ENCODE data around the gene SCAMP4. TPM values are rescaled to one million over a fixed set of nuclear protein-coding genes. Genes with fewer than 3 reads are reported as not detected.

SCAMP4 gene
- total and polyA plus RNA-seq, 9 of the 15 experiments (the other 6 are each of a cell fraction or from before 2014, with no cell fraction given), result 0.81 to 45.9 (median 12.8) TPM

- no peak for TF ChIP-seq ZZZ3 (IDR thresholded peaks at IDR 0.05)
- no peak for TF ChIP-seq GATA2 (CRISPR knock-in tag; IDR thresholded peaks at IDR 0.05)
- no peak for TF ChIP-seq MYNN (IDR thresholded peaks at IDR 0.05)
- no peak for TF ChIP-seq MYNN (CRISPR knock-in tag; IDR thresholded peaks at IDR 0.05)
- no peak for TF ChIP-seq HNRNPK (IDR thresholded peaks at IDR 0.05; ENCODE audit: low read depth, low read length, poor library complexity, severe bottlenecking)
- TF ChIP-seq TEAD1 (CRISPR knock-in tag; IDR thresholded peaks at IDR 0.05), result no peak
- TF ChIP-seq, protein P1, sequence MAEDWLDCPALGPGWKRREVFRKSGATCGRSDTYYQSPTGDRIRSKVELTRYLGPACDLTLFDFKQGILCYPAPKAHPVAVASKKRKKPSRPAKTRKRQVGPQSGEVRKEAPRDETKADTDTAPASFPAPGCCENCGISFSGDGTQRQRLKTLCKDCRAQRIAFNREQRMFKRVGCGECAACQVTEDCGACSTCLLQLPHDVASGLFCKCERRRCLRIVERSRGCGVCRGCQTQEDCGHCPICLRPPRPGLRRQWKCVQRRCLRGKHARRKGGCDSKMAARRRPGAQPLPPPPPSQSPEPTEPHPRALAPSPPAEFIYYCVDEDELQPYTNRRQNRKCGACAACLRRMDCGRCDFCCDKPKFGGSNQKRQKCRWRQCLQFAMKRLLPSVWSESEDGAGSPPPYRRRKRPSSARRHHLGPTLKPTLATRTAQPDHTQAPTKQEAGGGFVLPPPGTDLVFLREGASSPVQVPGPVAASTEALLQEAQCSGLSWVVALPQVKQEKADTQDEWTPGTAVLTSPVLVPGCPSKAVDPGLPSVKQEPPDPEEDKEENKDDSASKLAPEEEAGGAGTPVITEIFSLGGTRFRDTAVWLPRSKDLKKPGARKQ (CRISPR knock-in tag; IDR thresholded peaks at IDR 0.05), result no peak
- TF ChIP-seq PHB (CRISPR knock-in tag; IDR thresholded peaks at IDR 0.05), result no peak
- TF ChIP-seq ZNF407 (IDR thresholded peaks at IDR 0.05; ENCODE audit: low read depth), result no peak
- TF ChIP-seq RFX1 (IDR thresholded peaks at IDR 0.05), result no peak
- peak; percentile 99 for TF ChIP-seq MAX (CRISPR knock-in tag; IDR thresholded peaks at IDR 0.05)
- no peak; the same call in 1 of the 2 replicates for TF ChIP-seq FOXP1 (CRISPR knock-in tag; IDR thresholded peaks at IDR 0.05)
- TF ChIP-seq, protein P2, sequence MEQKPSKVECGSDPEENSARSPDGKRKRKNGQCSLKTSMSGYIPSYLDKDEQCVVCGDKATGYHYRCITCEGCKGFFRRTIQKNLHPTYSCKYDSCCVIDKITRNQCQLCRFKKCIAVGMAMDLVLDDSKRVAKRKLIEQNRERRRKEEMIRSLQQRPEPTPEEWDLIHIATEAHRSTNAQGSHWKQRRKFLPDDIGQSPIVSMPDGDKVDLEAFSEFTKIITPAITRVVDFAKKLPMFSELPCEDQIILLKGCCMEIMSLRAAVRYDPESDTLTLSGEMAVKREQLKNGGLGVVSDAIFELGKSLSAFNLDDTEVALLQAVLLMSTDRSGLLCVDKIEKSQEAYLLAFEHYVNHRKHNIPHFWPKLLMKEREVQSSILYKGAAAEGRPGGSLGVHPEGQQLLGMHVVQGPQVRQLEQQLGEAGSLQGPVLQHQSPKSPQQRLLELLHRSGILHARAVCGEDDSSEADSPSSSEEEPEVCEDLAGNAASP (IDR thresholded peaks at IDR 0.05), result no peak
- peak; percentile 59; the same call in 1 of the 2 replicates for TF ChIP-seq ATF7 (IDR thresholded peaks at IDR 0.05)
- TF ChIP-seq ZNF3 (CRISPR knock-in tag; IDR thresholded peaks at IDR 0.05), result no peak
Observed at GRCh38 chr19:1863638-1864479, 41.3 kb upstream of the SCAMP4 start (continued).

Data from K562 (cell line).